Measurements from ENCODE around the gene C15orf40. TPM values are rescaled to one million over a fixed set of nuclear protein-coding genes. Genes with fewer than 3 reads are reported as not detected.

The C15orf40 gene
- total RNA-seq, 1 experiment from 2014 or later, result 43.9 TPM

DNA sequence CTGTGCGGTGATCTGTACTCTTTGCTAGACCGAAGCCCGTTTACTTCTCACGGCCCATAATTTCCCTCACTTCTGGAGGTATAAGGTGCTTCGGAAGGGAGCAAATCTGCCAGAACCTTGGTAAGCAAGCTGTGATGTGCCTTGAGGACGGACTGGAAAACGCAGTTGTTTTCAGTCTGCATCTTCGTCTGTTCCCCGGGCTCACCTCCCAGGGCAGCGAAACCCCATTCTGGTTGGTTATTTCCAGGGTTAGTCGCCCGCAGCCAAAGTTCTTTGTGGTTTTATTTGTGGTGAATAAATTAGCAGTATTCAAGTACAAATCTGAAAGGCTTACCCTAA, 25.0 kb downstream of the C15orf40 start:
- H3K27me3 ChIP-seq (ENCODE audit: low read length), result no peaks in the 10 kb centered on the region
- H3K4me2 ChIP-seq (ENCODE audit: low read depth, low read length, poor library complexity, severe bottlenecking), result peak overlapping the region; percentile 86
- no peaks in the 10 kb centered on the region for H3K9me3 ChIP-seq (ENCODE audit: low read length)
- peaks cover 23% of the 10 kb centered on the region for H3K4me1 ChIP-seq (ENCODE audit: low read length)
- H3K79me2 ChIP-seq (ENCODE audit: low read length), result peaks cover 42% of the 10 kb centered on the region
- peak overlapping the region; percentile 99 for H3K4me3 ChIP-seq (ENCODE audit: low read length)
- DNase-seq, result peak; percentile 61
- H3K9ac ChIP-seq (ENCODE audit: low read length), result peak overlapping the region; percentile 91
- peaks cover 11% of the 10 kb centered on the region; the same call in 1 of the 2 replicates for H3K36me3 ChIP-seq (ENCODE audit: insufficient read depth, low read length)
- no peak overlapping the region for H3K27ac ChIP-seq (ENCODE audit: low read length)
- H3K9me2 ChIP-seq (replicated peaks; ENCODE audit: insufficient read depth, low read length), result no peaks in the 10 kb centered on the region
- H2AFZ ChIP-seq (ENCODE audit: low read length), result no peak overlapping the region
- no peaks in the 10 kb centered on the region; the same call in 1 of the 2 replicates for H4K20me1 ChIP-seq (ENCODE audit: insufficient read depth, low read depth, low read length)

DNA sequence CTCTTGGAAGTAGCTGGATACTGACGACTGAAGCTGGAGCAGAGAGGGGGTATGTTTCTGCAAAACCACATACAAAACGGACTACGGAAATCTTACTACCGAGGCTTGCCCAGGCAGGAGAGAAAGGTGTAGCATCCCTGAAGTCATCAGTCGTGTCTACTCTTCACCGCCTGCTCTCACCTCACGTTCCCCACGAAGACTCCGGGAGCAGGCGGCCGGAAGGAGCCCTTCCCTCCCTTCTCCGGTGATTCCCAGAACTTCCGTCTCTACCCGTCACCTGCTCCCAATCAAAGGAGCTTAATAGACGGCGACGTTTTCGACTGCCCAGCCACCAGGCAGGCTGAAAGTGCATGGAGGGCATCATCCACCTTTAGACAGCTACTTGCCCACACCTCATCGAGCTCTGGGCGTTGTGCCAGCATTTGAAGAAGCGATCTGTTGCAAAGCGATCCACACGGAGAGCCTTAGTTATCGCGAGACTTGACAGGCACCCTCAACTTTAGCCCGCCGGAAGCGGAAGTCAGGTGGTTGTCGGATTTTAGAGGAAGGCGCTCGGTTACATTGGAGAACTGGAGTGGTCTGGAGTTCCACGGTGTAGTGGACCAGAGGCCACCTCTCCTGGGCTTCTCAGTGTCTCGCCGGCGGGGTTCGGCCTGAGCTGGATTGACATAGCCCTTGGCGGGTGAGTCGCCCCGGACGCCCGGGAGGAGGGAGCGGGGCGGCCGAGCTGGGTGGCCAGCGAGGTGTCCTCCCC, 25.6 kb downstream of the C15orf40 start, which contains the start of gene RAMAC:
Gene RAMAC (plus strand): TSS at position 523 of the 754 bp plus-strand sequence. CDS start 2,809 bp downstream, outside the sequence.
- H3K4me2 ChIP-seq (ENCODE audit: low read depth, low read length, poor library complexity, severe bottlenecking), result peak within 1 kb of the TSS; percentile 86
- H3K9me2 ChIP-seq (replicated peaks; ENCODE audit: insufficient read depth, low read length), result no peaks in the 10 kb centered on the region
- peak within 1 kb of the TSS; percentile 91 for H3K9ac ChIP-seq (ENCODE audit: low read length)
- peak within 1 kb of the TSS; percentile 99 for H3K4me3 ChIP-seq (ENCODE audit: low read length)
- H3K36me3 ChIP-seq (ENCODE audit: insufficient read depth, low read length), result peaks cover 11% of the 10 kb centered on the region; the same call in 1 of the 2 replicates
- peaks cover 42% of the 10 kb centered on the region for H3K79me2 ChIP-seq (ENCODE audit: low read length)
- peak within 1 kb of the TSS; percentile 84 for H2AFZ ChIP-seq (ENCODE audit: low read length)
- peak; percentile 99 for DNase-seq
- peak within 1 kb of the TSS; percentile 45; the same call in 1 of the 2 replicates for H3K27ac ChIP-seq (ENCODE audit: low read length)
- H3K4me1 ChIP-seq (ENCODE audit: low read length), result peaks cover 23% of the 10 kb centered on the region
- no peaks in the 10 kb centered on the region; the same call in 1 of the 2 replicates for H4K20me1 ChIP-seq (ENCODE audit: insufficient read depth, low read depth, low read length)
- H3K9me3 ChIP-seq (ENCODE audit: low read length), result no peaks in the 10 kb centered on the region
- no peaks in the 10 kb centered on the region for H3K27me3 ChIP-seq (ENCODE audit: low read length)

DNA sequence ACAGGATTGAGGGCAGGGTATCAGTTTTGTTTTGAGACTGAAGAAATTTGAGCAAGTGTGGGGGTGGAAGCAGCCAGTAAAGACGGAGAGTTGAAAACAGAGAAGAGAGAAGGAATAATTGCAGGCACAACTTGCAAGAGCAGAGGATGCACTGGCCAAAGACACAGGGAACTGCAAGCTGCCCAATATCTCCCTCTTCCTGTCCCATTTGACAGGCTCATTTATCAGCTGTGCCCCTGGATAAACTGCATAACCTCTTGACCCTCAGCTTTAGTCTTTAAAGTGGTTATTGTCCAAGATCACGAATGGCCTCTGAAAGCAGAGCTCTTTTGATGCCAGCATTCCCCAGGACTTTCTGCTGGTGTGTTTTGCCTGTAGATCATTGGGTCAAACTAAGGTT, 30.5 kb downstream of the C15orf40 start:
- Histone ChIP-seq H3K9me2 (replicated peaks; ENCODE audit: insufficient read depth, low read length) (no peaks in the 10 kb centered on the region), H3K27me3 (ENCODE audit: low read length) (no peaks in the 10 kb centered on the region), H3K36me3 (ENCODE audit: insufficient read depth, low read length) (no peaks in the 10 kb centered on the region), H3K9ac (ENCODE audit: low read length) (no peak overlapping the region), H2AFZ (ENCODE audit: low read length) (no peak overlapping the region), H3K4me1 (ENCODE audit: low read length) (peaks cover 13% of the 10 kb centered on the region), H3K9me3 (ENCODE audit: low read length) (no peaks in the 10 kb centered on the region), H4K20me1 (ENCODE audit: insufficient read depth, low read depth, low read length) (no peaks in the 10 kb centered on the region), H3K4me2 (ENCODE audit: low read depth, low read length, poor library complexity, severe bottlenecking) (no peak overlapping the region), H3K79me2 (ENCODE audit: low read length) (peaks cover 17% of the 10 kb centered on the region), H3K4me3 (ENCODE audit: low read length) (no peak overlapping the region), H3K27ac (ENCODE audit: low read length) (no peak overlapping the region)
- no peak for DNase-seq

GRCh38 chr15:82979726-82980125, 31.7 kb downstream of the C15orf40 start:
- Histone ChIP-seq H3K4me3 (ENCODE audit: low read length) (no peak overlapping the region), H3K4me2 (ENCODE audit: low read depth, low read length, poor library complexity, severe bottlenecking) (no peak overlapping the region), H2AFZ (ENCODE audit: low read length) (no peak overlapping the region), H3K4me1 (ENCODE audit: low read length) (peaks cover 3% of the 10 kb centered on the region), H3K27ac (ENCODE audit: low read length) (no peak overlapping the region), H3K9me3 (ENCODE audit: low read length) (no peaks in the 10 kb centered on the region), H3K36me3 (ENCODE audit: insufficient read depth, low read length) (no peaks in the 10 kb centered on the region), H4K20me1 (ENCODE audit: insufficient read depth, low read depth, low read length) (no peaks in the 10 kb centered on the region), H3K79me2 (ENCODE audit: low read length) (peaks cover 6% of the 10 kb centered on the region), H3K9me2 (replicated peaks; ENCODE audit: insufficient read depth, low read length) (no peaks in the 10 kb centered on the region), H3K27me3 (ENCODE audit: low read length) (no peaks in the 10 kb centered on the region), H3K9ac (ENCODE audit: low read length) (no peak overlapping the region)
- DNase-seq, result no peak

GRCh38 chr15:82978438-82978837, 33.0 kb downstream of the C15orf40 start:
- no peak for DNase-seq
- Histone ChIP-seq H2AFZ (ENCODE audit: low read length) (no peak overlapping the region), H3K79me2 (ENCODE audit: low read length) (no peaks in the 10 kb centered on the region), H3K4me1 (ENCODE audit: low read length) (no peaks in the 10 kb centered on the region), H3K9ac (ENCODE audit: low read length) (no peak overlapping the region), H4K20me1 (ENCODE audit: insufficient read depth, low read depth, low read length) (no peaks in the 10 kb centered on the region), H3K4me3 (ENCODE audit: low read length) (no peak overlapping the region), H3K9me3 (ENCODE audit: low read length) (no peaks in the 10 kb centered on the region), H3K36me3 (ENCODE audit: insufficient read depth, low read length) (no peaks in the 10 kb centered on the region), H3K4me2 (ENCODE audit: low read depth, low read length, poor library complexity, severe bottlenecking) (no peak overlapping the region), H3K27me3 (ENCODE audit: low read length) (no peaks in the 10 kb centered on the region), H3K27ac (ENCODE audit: low read length) (no peak overlapping the region), H3K9me2 (replicated peaks; ENCODE audit: insufficient read depth, low read length) (no peaks in the 10 kb centered on the region)

DNA sequence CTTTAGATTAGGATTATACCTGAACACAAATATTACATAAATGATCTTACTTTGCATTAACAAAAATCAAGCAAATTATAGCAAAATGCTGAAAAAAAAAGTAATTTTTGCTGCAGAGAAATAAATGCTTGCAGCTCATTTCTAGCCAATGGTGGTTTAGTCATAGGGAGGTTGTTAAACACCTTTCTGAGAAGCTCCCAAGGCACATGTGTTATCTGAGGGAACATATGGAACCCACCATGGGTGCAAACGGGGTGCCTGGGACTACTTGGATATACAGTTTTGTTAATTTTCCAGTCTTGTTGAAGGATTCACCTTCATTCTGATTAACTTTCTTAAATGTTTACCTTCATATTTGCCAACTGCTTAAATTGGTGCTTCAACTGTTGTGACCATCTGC, 34.4 kb downstream of the C15orf40 start:
- Histone ChIP-seq H3K27ac (ENCODE audit: low read length) (no peak overlapping the region), H3K79me2 (ENCODE audit: low read length) (no peaks in the 10 kb centered on the region), H3K4me1 (ENCODE audit: low read length) (no peaks in the 10 kb centered on the region), H2AFZ (ENCODE audit: low read length) (no peak overlapping the region), H3K9ac (ENCODE audit: low read length) (no peak overlapping the region), H3K27me3 (ENCODE audit: low read length) (no peaks in the 10 kb centered on the region), H3K9me3 (ENCODE audit: low read length) (no peaks in the 10 kb centered on the region), H3K9me2 (replicated peaks; ENCODE audit: insufficient read depth, low read length) (no peaks in the 10 kb centered on the region), H3K36me3 (ENCODE audit: insufficient read depth, low read length) (no peaks in the 10 kb centered on the region), H3K4me3 (ENCODE audit: low read length) (no peak overlapping the region), H3K4me2 (ENCODE audit: low read depth, low read length, poor library complexity, severe bottlenecking) (no peak overlapping the region), H4K20me1 (ENCODE audit: insufficient read depth, low read depth, low read length) (no peaks in the 10 kb centered on the region)
- no peak for DNase-seq

DNA sequence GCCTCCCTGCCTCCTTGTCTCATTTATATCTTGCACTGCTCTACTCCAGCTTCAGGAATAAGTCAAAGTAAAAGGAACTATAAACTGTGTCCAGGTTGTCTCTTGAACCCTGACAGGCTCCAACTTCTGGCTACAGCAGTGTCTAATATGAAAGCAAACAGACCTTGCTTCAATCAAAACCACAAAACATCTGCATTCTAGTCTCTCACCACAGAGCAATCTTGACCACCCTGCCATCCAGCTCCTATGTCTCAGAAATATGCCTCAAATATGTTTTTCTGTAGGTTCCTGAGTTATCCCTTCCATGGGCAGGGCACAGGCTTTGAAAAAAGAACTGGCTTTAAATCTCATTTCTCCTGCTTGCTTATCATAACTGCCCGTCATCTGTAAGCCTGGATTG, 38.4 kb downstream of the C15orf40 start:
- Histone ChIP-seq H2AFZ (ENCODE audit: low read length) (no peak overlapping the region), H3K4me3 (ENCODE audit: low read length) (no peak overlapping the region), H3K9me3 (ENCODE audit: low read length) (no peaks in the 10 kb centered on the region), H3K4me2 (ENCODE audit: low read depth, low read length, poor library complexity, severe bottlenecking) (no peak overlapping the region), H3K79me2 (ENCODE audit: low read length) (no peaks in the 10 kb centered on the region), H3K27me3 (ENCODE audit: low read length) (no peaks in the 10 kb centered on the region), H3K36me3 (ENCODE audit: insufficient read depth, low read length) (no peaks in the 10 kb centered on the region), H3K4me1 (ENCODE audit: low read length) (no peaks in the 10 kb centered on the region), H4K20me1 (ENCODE audit: insufficient read depth, low read depth, low read length) (no peaks in the 10 kb centered on the region), H3K9me2 (replicated peaks; ENCODE audit: insufficient read depth, low read length) (no peaks in the 10 kb centered on the region), H3K9ac (ENCODE audit: low read length) (no peak overlapping the region), H3K27ac (ENCODE audit: low read length) (no peak overlapping the region)
- DNase-seq, result no peak

DNA sequence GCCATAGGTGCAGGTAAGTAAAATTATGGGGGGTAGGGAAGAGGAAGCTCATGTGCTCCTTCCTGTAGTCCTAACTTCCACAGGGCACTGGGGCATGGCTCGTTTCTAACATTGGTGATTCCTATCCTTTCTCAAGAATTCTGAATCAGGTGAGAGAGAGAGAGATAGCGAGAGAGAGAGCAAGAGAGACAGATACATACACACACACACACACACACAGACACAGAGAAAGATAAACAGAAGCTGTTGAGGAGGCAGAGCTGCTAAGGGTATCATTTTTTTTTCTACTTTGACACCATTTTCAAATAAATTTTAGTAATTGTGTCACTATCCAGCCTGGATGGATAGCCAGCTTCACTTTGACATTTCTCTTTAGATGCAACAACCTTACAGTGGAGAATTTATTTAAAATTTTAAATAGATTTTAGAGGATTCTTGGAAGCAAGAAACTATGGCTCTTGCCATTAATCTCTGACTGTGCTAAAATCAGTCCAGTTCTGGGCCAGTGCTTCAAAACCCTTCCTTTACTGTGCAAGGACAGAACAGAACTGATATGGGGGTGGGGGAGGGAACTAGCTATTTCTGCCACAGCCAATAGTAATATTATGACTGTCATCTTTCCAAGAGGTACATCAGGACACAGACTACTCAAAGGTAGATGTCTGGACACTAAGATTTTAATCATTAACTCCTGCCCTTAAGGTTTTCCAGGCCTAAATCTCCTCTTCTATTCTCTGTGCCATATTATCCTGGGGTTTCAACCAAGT, 40.0 kb downstream of the C15orf40 start:
- Histone ChIP-seq H3K4me3 (ENCODE audit: low read length) (no peak overlapping the region), H3K9me2 (replicated peaks; ENCODE audit: insufficient read depth, low read length) (no peaks in the 10 kb centered on the region), H3K36me3 (ENCODE audit: insufficient read depth, low read length) (no peaks in the 10 kb centered on the region), H3K79me2 (ENCODE audit: low read length) (no peaks in the 10 kb centered on the region), H4K20me1 (ENCODE audit: insufficient read depth, low read depth, low read length) (no peaks in the 10 kb centered on the region), H3K9ac (ENCODE audit: low read length) (no peak overlapping the region), H3K9me3 (ENCODE audit: low read length) (no peaks in the 10 kb centered on the region), H3K4me2 (ENCODE audit: low read depth, low read length, poor library complexity, severe bottlenecking) (no peak overlapping the region), H2AFZ (ENCODE audit: low read length) (no peak overlapping the region), H3K27me3 (ENCODE audit: low read length) (no peaks in the 10 kb centered on the region), H3K27ac (ENCODE audit: low read length) (no peak overlapping the region), H3K4me1 (ENCODE audit: low read length) (no peaks in the 10 kb centered on the region)
- DNase-seq, result no peak
